ENCODE data around the gene PGK1.
"Not testable (repeated sequence)": the region's sequence is repeated elsewhere in the genome, so short reads cannot be mapped to it uniquely, and the experiment has no call there.

PGK1 gene

GRCh38 chrX:78133238-78133960, 29.4 kb downstream of the PGK1 start:
- no peak for TF ChIP-seq CTCF (conservative IDR thresholded peaks at IDR 0.05)
- no peak overlapping the region for H3K27ac ChIP-seq

GRCh38 chrX:78139160-78140123, 35.4 kb downstream of the PGK1 start, which contains the start of gene TAF9B:
Gene TAF9B (minus strand): TSS chrX:78139650. CDS start chrX:78139611, 39 bp downstream.
- no peak for TF ChIP-seq CTCF (conservative IDR thresholded peaks at IDR 0.05)
- peak within 1 kb of the TSS; percentile 74 for H3K27ac ChIP-seq

- TF ChIP-seq CTCF (conservative IDR thresholded peaks at IDR 0.05), result no peak
- H3K27ac ChIP-seq, result peak overlapping the region; percentile 74
Measured at GRCh38 chrX:78140206-78140605, 36.2 kb downstream of the PGK1 start.

GRCh38 chrX:78147002-78147540, 43.0 kb downstream of the PGK1 start:
- H3K27ac ChIP-seq, result not testable (repeated sequence)

- not testable (repeated sequence) for H3K27ac ChIP-seq
Measured at GRCh38 chrX:78157373-78157772, 53.3 kb downstream of the PGK1 start.

GRCh38 chrX:78157846-78158245, 53.8 kb downstream of the PGK1 start:
- H3K27ac ChIP-seq, result not testable (repeated sequence)

- H3K27ac ChIP-seq, result not testable (repeated sequence)
Measured at GRCh38 chrX:78160711-78161110, 56.7 kb downstream of the PGK1 start.

- H3K27ac ChIP-seq, result not testable (repeated sequence)
Measured at GRCh38 chrX:78163175-78163574, 59.1 kb downstream of the PGK1 start.

- no peak for TF ChIP-seq CTCF (conservative IDR thresholded peaks at IDR 0.05)
- H3K27ac ChIP-seq, result peak overlapping the region; percentile 25; the same call in 1 of the 2 replicates
Measured at GRCh38 chrX:78165425-78165824, 61.4 kb downstream of the PGK1 start.

- no peak overlapping the region for H3K27ac ChIP-seq
- no peak for TF ChIP-seq CTCF (conservative IDR thresholded peaks at IDR 0.05)
Measured at GRCh38 chrX:78168065-78168464, 64.0 kb downstream of the PGK1 start.

Measured in VCaP (cell line).